ENCODE results near the gene SLC39A1. TPM values are rescaled to one million over a fixed set of nuclear protein-coding genes. Genes with fewer than 3 reads are reported as not detected.
A peak's percentile ranks its signal among the peaks of the same experiment; 100 is the strongest.

SLC39A1 gene
- total and polyA plus RNA-seq, 9 of the 15 experiments (the other 6 are each of a cell fraction or from before 2014, with no cell fraction given), result 9.9 to 81.1 (median 62.7) TPM

- TF ChIP-seq ATF3 (IDR thresholded peaks at IDR 0.05) (peak; percentile 83), ATF3 (CRISPR knock-in tag; conservative IDR thresholded peaks at IDR 0.05) (no peak), MAZ (CRISPR knock-in tag; conservative IDR thresholded peaks at IDR 0.05 in 1 of 2, IDR thresholded peaks at IDR 0.05 in 1 of 2) (0 out of 4 replicates have a peak, but pooled peaks of 1 of the 2 experiments have one; percentile 0), NR2C2 (CRISPR knock-in tag; IDR thresholded peaks at IDR 0.05) (no peak), NR2C2 (tag; IDR thresholded peaks at IDR 0.05) (0 out of 2 replicates have a peak, but pooled peaks have one; percentile 39), MCM2 (IDR thresholded peaks at IDR 0.05; ENCODE audit: low read depth) (no peak), ETV1 (tag; conservative IDR thresholded peaks at IDR 0.05; ENCODE audit: low read depth) (no peak), POLR2B (IDR thresholded peaks at IDR 0.05; ENCODE audit: low read depth, partially characterized antibody) (no peak), ZNF407 (IDR thresholded peaks at IDR 0.05; ENCODE audit: low read depth) (no peak), CCAR2 (IDR thresholded peaks at IDR 0.05; ENCODE audit: low read depth, low read length) (no peak), POLR2AphosphoS2 (IDR thresholded peaks at IDR 0.05; ENCODE audit: low read length) (no peak)
Measured at GRCh38 chr1:153962088-153963029, 978 bp downstream of the SLC39A1 start (continued).
